GM10248 (cell line): ENCODE results near the gene AP3S2.
"Not testable (repeated sequence)": the region's sequence is repeated elsewhere in the genome, so short reads cannot be mapped to it uniquely, and the experiment has no call there.

Experiments used
- CTCF ChIA-PET: fragments of 300-600 bp; sonication (Branson Sonifier 250); formaldehyde crosslinking; extraction: SDS; loops from one replicate; lab custom pipeline; 2021; ENCODE audit warnings: antibody characterized with exemption; lab: Yijun Ruan, JAX
- POLR2A ChIA-PET: fragments of 350-650 bp; sonication (Branson Sonifier 250); formaldehyde crosslinking; extraction: SDS; loops from one replicate; lab custom pipeline; 2020; ENCODE audit warnings: antibody characterized with exemption; lab: Yijun Ruan, JAX
- DNase-seq: peaks from one replicate; pipeline ENCODE4 v3.0.0; 2012; ENCODE audit errors: extremely low spot score
- TF ChIP-seq, protein P1 (sequence below): IDR thresholded peaks from 2 replicates; pipeline ENCODE4 v1.5.1; 2012; ENCODE audit warnings: mild to moderate bottlenecking, low read depth; ENCODE audit errors: extremely low read depth, missing control alignments, control extremely low read depth

AP3S2 gene

GRCh38 chr15:89860431-89860830 lies 33.4 kb downstream of the AP3S2 start:
- TF ChIP-seq, protein P1, sequence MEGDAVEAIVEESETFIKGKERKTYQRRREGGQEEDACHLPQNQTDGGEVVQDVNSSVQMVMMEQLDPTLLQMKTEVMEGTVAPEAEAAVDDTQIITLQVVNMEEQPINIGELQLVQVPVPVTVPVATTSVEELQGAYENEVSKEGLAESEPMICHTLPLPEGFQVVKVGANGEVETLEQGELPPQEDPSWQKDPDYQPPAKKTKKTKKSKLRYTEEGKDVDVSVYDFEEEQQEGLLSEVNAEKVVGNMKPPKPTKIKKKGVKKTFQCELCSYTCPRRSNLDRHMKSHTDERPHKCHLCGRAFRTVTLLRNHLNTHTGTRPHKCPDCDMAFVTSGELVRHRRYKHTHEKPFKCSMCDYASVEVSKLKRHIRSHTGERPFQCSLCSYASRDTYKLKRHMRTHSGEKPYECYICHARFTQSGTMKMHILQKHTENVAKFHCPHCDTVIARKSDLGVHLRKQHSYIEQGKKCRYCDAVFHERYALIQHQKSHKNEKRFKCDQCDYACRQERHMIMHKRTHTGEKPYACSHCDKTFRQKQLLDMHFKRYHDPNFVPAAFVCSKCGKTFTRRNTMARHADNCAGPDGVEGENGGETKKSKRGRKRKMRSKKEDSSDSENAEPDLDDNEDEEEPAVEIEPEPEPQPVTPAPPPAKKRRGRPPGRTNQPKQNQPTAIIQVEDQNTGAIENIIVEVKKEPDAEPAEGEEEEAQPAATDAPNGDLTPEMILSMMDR, result no peak
- no peak for DNase-seq
- CTCF ChIA-PET, result interaction anchor here (0.6 to 1.7 kb wide), 4 partner anchors 8 to 120 kb away, joined by 3 to 16 read pairs (median 5); no protein-coding TSS in a partner anchor
- POLR2A ChIA-PET, result no interaction called here

DNA sequence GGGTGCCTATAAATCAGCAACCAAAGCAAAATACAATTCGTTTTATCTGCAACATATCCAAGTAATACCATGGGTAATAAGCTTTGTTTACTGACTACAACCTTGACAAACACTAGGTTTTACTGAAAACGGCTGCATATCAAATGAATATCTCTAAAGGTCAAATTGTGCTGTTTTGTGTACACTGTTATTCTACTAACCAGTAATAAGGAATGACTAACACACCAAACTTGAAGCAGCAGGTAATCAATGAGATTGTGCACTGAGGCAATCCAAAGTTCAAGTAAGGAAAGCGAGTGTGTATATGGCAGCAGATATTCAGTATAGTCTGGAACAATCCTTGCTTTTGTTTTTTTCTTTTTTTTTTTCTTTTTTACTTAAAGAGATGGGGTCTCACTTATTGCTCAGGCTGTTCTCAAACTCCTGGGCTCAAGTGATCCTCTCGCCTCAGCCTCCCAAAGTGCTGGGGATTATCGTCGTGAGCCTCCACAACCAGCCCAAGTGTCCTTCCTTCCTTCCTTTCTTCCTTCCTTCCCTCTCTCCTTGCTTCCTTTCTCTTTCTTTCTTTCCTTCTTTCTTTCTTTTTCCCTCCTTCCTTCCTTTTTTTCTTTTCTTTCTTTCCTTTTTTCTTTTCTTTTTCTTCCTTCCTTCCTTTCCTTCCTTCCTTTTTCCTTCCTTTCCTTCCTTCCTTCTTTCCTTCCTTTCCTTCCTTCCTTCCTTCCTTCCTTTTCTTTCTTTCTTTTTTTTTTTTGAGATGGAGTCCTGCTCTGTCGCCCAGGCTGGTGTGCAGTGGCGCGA lies 34.9 kb downstream of the AP3S2 start:
- no peak for DNase-seq
- ChIA-PET CTCF (interaction anchor here (1.0 kb wide), 1 partner anchor 16 kb away, joined by 3 read pairs; no protein-coding TSS in a partner anchor), POLR2A (no interaction called here)
- TF ChIP-seq, protein P1, result no peak

DNA sequence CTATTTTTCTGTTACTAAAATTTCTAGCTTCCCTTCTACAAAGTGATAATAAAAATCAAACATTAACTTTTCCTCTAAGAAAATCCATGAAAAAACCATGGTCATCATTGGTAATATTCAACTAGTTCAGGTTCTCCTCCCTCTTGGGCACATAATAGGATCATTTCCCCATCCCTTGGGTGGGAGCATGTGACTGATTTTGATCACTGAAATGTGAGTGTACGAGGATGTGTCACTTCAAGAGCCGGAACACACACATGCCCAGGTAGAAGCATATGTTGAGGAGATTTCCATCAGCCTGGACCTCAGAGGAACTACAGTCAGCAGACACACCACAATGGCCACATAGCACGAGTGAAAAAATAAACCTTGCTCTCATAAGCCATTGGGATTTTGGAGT lies 36.1 kb downstream of the AP3S2 start:
- no peak for DNase-seq
- POLR2A ChIA-PET, result no interaction called here
- TF ChIP-seq, protein P1, result no peak
- CTCF ChIA-PET, result interaction anchor here (1.4 kb wide), 1 partner anchor 17 kb away, joined by 5 read pairs; no protein-coding TSS in a partner anchor

- no peak for DNase-seq
- ChIA-PET CTCF (no interaction called here), POLR2A (no interaction called here)
- TF ChIP-seq, protein P1, result no peak
Observed at GRCh38 chr15:89855948-89856347, 37.8 kb downstream of the AP3S2 start.

DNA sequence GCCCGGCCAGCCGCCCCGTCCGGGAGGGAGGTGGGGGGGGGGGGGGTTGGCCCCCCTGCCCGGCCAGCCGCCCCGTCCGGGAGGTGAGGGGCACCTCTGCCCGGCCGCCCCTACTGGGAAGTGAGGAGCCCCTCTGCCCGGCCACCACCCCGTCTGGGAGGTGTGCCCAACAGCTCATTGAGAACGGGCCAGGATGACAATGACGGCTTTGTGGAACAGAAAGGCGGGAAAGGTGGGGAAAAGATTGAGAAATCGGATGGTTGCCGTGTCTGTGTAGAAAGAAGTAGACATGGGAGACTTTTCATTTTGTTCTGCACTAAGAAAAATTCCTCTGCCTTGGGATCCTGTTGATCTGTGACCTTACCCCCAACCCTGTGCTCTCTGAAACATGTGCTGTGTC lies 38.9 kb downstream of the AP3S2 start:
- DNase-seq, POLR2A ChIA-PET, CTCF ChIA-PET: not testable (repeated sequence)

DNA sequence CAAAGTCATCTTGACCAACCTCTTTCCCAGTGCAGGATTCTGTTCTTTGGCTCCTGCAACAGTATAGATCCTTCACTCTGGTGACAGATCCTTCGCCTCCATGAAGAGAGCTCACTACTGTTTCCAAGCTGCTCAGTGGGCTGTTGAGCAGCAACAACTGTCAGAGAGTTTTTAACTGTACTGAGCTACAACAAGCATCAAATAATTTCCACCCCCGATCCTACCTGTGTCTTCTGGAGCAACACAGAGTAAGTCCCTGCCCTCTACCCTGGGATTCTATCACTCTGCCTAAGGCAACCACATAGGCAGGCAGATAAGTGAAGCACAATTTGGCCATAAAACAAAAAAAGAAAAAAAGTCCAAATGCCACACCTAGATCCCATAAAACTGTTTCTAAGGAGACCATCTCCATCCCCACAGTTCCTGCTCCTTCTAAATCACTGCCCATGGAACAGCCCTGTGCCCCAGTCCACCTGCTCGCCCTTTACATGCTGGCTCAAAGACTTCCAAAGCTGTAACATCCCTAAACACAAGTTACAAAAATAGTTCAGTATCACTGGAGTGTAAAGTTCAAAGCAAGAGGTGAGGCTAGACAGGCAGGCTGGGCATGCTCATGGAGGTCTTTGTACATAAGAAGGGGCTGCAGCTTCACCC lies 41.3 kb downstream of the AP3S2 start:
- CTCF ChIA-PET, result interaction anchor here (0.6 to 1.3 kb wide), 5 partner anchors 9 to 91 kb away, joined by 3 to 6 read pairs (median 4); no protein-coding TSS in a partner anchor
- POLR2A ChIA-PET, result no interaction called here
- TF ChIP-seq, protein P1, result no peak
- no peak for DNase-seq

GRCh38 chr15:89851673-89852341 lies 42.0 kb downstream of the AP3S2 start:
- ChIA-PET CTCF (interaction anchor here (1.0 to 1.3 kb wide), 4 partner anchors 9 to 25 kb away, joined by 3 to 6 read pairs (median 4); no protein-coding TSS in a partner anchor), POLR2A (no interaction called here)
- peak; percentile 46 for DNase-seq
- TF ChIP-seq, protein P1, result no peak
